Naive B cell (primary cell): Measurements from ENCODE around the gene CD79A. TPM values are rescaled to one million over a fixed set of nuclear protein-coding genes. Genes with fewer than 3 reads are reported as not detected.
A peak's percentile ranks its signal among the peaks of the same experiment; 100 is the strongest.

Source experiments
- ATAC-seq, 2 donors: fragments of 150-1000 bp; cut with Tn5 transposase; 2 replicates each; pipeline ENCODE4 v1.10.0; 2021; ENCODE audit warnings: low read depth in 2 of 2, mild to moderate bottlenecking in 2 of 2, moderate library complexity in 2 of 2
- DNase-seq: peaks from one replicate; pipeline ENCODE4 v3.0.0; 2022
- H3K27ac Mint-ChIP-seq, 6 donors: one replicate each; pipeline ENCODE4 v1.8.0; 2020 to 2022; ENCODE audit warnings: mild to moderate bottlenecking in 6 of 6, mixed read lengths in 6 of 6, moderate library complexity in 5 of 6, inconsistent platforms in 2 of 6
- H3K27me3 Mint-ChIP-seq, 3 donors: one replicate each; pipeline ENCODE4 v1.8.0; 2021 to 2022; ENCODE audit warnings: mixed read lengths in 3 of 3, mild to moderate bottlenecking in 1 of 3
- H3K36me3 Mint-ChIP-seq, 2 donors: one replicate each; pipeline ENCODE4 v1.8.0; 2020 to 2022; ENCODE audit warnings: mixed read lengths in 2 of 2, inconsistent platforms in 1 of 2, mild to moderate bottlenecking in 1 of 2
- H3K4me1 Mint-ChIP-seq, 3 donors: one replicate each; pipeline ENCODE4 v1.8.0; 2020 to 2022; ENCODE audit warnings: mixed read lengths in 3 of 3, inconsistent platforms in 1 of 3, mild to moderate bottlenecking in 1 of 3, moderate library complexity in 1 of 3
- H3K4me3 Mint-ChIP-seq, 8 donors: one replicate each; pipeline ENCODE4 v1.8.0; 2020 to 2022; ENCODE audit warnings: mild to moderate bottlenecking in 8 of 8, mixed read lengths in 8 of 8, moderate library complexity in 8 of 8, inconsistent platforms in 2 of 8
- H3K9me3 Mint-ChIP-seq, 7 donors: one replicate each; pipeline ENCODE4 v1.8.0; 2020 to 2022; ENCODE audit warnings: mixed read lengths in 7 of 7, mild to moderate bottlenecking in 5 of 7, inconsistent platforms in 2 of 7, moderate library complexity in 1 of 7
- polyA plus RNA-seq, 6 donors: library from polyadenylated mRNA; unstranded; fragments of 300-500 nt; fragmentation: Illumina TruSeq; gene quantifications; one replicate each; pipeline ENCODE4 v1.2.3, GENCODE V29; 2021; ENCODE audit warnings: low read depth in 6 of 6

Gene CD79A
- polyA plus RNA-seq, 6 donors from 2014 or later = 3,426 to 4,601 (median 4,008) TPM

DNA sequence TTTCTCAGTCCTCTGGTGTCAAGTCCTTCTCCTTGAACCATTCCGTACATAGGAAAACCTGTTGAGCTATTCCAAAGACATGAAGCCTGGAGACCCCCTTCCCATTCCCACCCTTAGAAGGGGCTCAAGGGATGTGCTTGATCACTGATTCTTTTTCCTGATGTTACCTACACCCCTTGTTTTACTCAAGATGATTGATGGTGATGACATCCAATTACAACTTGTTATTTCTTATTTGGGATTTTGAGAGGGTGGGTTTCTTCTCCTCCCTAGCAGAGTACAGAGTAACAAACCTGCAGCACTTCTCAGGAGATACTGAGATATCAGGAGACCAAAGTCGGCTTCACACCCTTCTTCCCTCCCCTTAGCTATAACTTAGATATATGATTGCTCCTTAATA, 23.7 kb upstream of the CD79A start:
- ATAC-seq = no peak
- H3K9me3 Mint-ChIP-seq = no peaks in the 10 kb centered on the region

DNA sequence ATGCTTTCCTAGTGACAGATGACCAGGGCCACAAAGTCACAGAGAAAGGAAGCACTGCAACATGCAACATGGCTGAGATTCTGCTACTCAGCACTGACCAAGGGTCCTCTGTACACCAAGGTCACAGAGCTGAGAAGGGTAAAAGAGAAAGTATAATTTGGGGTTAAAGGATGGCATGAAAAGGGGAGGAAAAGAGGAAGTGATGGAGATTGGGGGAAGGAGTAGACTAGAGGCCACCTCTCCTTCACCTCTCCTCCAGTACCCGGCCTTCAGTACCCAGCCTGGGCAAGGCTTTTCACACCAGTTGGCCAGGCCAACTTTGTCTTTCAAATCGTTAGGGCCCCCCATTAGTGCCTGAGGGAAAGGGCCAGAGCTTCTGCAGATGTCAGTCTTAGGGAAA, 23.3 kb upstream of the CD79A start:
- Mint-ChIP-seq H3K4me1 (no peaks in the 10 kb centered on the region), H3K27ac (no peak overlapping the region), H3K36me3 (no peaks in the 10 kb centered on the region), H3K4me3 (peak overlapping the region in 1 of 8 donors; percentile 51), H3K27me3 (peaks cover 4 to 21% (median 10%) of the 10 kb centered on the region in 3 donors), H3K9me3 (no peaks in the 10 kb centered on the region)
- no peak for DNase-seq
- ATAC-seq = peak in 1 of 2 donors; percentile 20

More for the DNA sequence above, 23.7 kb upstream of the CD79A start:
- peaks cover 4 to 23% (median 10%) of the 10 kb centered on the region in 3 donors for H3K27me3 Mint-ChIP-seq
- H3K4me3 Mint-ChIP-seq = peak overlapping the region in 1 of 8 donors; percentile 51
- DNase-seq = no peak
- no peak overlapping the region for H3K27ac Mint-ChIP-seq
- no peaks in the 10 kb centered on the region for H3K36me3 Mint-ChIP-seq
- no peaks in the 10 kb centered on the region for H3K4me1 Mint-ChIP-seq

DNA sequence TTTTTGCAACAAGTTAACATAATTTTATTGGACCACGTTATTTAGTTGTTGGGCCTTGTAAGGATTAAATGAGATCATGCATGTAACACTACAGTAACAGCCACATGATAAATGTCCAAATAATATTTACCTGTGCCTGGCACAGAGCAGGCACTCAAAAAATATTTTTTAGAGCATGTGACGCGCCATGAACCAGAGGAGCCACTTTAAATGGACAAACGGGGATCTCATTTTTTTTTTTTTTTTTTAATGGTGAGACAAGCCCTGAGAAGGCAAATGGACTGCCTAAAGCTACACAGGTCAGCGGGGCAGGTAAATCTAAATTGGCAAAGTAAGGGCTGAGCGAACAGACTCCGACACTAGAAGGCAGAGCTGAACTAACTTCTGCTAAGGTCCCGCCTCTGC, 17.9 kb upstream of the CD79A start:
- no peaks in the 10 kb centered on the region for H3K27me3 Mint-ChIP-seq
- no peaks in the 10 kb centered on the region for H3K9me3 Mint-ChIP-seq
- ATAC-seq (no peak), DNase-seq (no peak)
- peak overlapping the region; percentile 85 to 99 (median 94) for H3K4me3 Mint-ChIP-seq
- H3K36me3 Mint-ChIP-seq = peaks cover 3 to 11% of the 10 kb centered on the region in 2 donors
- H3K4me1 Mint-ChIP-seq = peaks cover 29 to 48% (median 39%) of the 10 kb centered on the region in 3 donors
- peak overlapping the region in 5 of 6 donors; percentile 92 to 98 (median 97) for H3K27ac Mint-ChIP-seq

DNA sequence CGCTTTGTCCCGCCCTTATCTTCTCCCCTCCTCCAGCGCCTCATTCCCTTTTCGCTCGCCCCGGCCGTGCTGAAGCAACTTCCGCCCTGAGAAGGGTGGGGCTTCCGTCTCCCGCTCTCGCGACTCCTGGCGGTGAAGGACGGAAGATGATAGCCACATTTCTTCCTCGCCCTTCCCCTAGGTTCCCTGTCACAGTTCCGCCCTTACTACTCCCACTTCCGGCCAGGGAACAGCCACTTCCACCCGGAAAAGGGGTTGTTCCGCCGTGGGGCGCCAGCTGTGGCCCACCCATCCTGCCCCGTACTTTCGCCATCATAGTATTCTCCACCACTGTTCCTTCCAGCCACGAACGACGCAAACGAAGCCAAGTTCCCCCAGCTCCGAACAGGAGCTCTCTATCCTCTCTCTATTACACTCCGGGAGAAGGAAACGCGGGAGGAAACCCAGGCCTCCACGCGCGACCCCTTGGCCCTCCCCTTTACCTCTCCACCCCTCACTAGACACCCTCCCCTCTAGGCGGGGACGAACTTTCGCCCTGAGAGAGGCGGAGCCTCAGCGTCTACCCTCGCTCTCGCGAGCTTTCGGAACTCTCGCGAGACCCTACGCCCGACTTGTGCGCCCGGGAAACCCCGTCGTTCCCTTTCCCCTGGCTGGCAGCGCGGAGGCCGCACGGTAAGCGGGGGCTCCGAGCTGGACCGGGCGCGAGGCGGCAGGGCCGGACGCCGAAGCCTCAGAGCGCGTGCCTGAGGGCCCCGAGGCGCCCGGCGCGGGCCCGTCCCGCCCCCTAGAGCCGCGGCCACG, 17.3 kb upstream of the CD79A start, which contains the start of gene RPS19:
Gene RPS19 (plus strand): TSS at position 638 of the 801 bp plus-strand sequence. CDS start 520 bp downstream, outside the sequence.
- peak; percentile 98 for DNase-seq
- peak; percentile 82 for ATAC-seq
- H3K9me3 Mint-ChIP-seq = no peaks in the 10 kb centered on the region
- H3K4me3 Mint-ChIP-seq = peak within 1 kb of the TSS; percentile 85 to 99 (median 94)
- peaks cover 31 to 54% (median 44%) of the 10 kb centered on the region in 3 donors for H3K4me1 Mint-ChIP-seq
- peak within 1 kb of the TSS; percentile 92 to 99 (median 98) for H3K27ac Mint-ChIP-seq
- H3K36me3 Mint-ChIP-seq = peaks cover 4 to 14% of the 10 kb centered on the region in 2 donors
- no peaks in the 10 kb centered on the region for H3K27me3 Mint-ChIP-seq

DNA sequence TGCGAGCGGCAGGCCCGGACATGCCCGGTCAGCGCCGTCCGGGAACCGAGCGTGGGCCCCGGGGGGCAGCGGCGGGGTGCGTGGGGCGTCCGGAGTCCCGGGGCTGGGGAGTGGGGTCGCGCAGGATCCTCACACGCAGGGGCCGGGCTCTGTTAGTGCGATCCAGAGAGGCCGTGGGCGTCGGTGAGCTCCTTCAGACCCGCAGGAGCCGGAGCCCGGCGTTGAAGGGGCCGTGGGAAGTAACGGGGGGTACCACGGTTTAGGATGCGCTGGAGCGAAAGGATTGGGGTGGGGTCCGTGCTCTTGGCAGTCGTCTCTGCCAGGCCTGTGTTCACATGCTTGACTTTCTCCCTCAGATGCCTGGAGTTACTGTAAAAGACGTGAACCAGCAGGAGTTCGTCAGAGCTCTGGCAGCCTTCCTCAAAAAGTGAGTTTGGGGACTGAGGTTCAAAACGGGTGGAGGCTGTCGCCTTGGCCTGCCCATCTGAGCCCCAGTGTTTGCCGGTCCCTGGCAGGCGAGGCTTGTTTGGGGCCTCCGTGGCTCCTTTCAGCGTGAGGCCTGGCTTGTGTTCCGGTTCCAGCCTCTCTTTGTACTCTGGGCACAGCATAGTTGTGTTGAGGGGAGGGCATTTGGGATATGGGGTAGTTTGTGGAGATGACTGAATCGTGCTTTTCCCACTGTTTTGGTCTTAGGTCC, 16.5 kb upstream of the CD79A start:
- ATAC-seq (no peak), DNase-seq (no peak)
- Mint-ChIP-seq H3K27me3 (no peaks in the 10 kb centered on the region), H3K27ac (peak overlapping the region; percentile 85 to 98 (median 94)), H3K36me3 (peaks cover 4 to 14% of the 10 kb centered on the region in 2 donors), H3K4me1 (peaks cover 31 to 58% (median 44%) of the 10 kb centered on the region in 3 donors), H3K4me3 (peak overlapping the region; percentile 85 to 99 (median 92)), H3K9me3 (no peaks in the 10 kb centered on the region)

DNA sequence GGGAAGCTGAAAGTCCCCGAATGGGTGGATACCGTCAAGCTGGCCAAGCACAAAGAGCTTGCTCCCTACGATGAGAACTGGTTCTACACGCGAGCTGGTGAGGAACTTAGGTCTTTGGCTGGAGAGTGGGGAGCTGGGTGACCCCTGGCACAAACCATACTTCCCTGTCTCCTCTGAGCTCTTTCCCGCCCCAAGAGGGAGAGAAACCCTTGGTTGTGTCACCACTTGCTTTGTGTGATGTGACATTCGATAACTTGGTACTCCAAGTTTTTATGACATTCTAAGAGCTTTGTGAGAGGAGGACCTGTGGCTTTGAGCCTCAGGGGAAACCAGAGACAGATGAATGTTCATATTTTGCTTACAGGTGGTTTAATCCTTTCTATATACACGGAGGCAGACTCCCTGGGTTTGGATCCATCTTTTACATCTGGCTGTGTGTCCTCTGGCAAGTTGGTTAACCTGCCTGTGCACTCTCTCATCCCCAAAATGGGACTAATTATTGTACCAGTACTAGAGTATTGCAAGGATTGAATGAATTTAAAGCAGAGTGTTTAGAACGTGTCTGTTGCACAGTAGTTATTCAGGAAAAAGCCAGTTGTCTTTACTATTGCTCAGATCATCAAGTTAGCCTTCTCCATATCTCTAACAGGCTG, 15.8 kb upstream of the CD79A start:
- Mint-ChIP-seq H3K9me3 (no peaks in the 10 kb centered on the region), H3K36me3 (peaks cover 4 to 14% of the 10 kb centered on the region in 2 donors), H3K4me1 (peaks cover 32 to 64% (median 46%) of the 10 kb centered on the region in 3 donors), H3K27ac (peak overlapping the region in 5 of 6 donors; percentile 85 to 98 (median 95)), H3K27me3 (no peaks in the 10 kb centered on the region), H3K4me3 (peak overlapping the region; percentile 85 to 99 (median 92))
- ATAC-seq (no peak), DNase-seq (no peak)

DNA sequence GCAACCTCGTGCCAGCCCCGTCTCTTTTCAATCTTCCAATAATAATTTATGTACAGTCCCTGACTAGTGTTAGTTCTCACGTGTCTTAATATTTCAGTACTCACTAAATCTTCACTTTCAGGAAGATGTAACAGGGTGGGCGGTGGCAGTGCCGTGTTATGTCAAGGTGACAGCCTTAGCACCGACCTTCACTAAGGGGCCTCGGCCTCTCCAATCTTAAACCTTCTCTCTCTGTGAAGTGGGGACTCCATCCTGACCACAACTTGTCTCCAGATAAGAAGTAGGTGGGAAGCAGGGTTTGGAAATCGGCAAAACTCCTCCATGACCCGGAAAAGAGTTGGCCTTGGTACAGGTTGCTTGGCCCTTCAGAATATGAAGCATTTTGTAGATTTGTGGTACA, 15.2 kb upstream of the CD79A start:
- ATAC-seq (no peak), DNase-seq (no peak)
- Mint-ChIP-seq H3K9me3 (no peaks in the 10 kb centered on the region), H3K4me1 (peaks cover 34 to 70% (median 50%) of the 10 kb centered on the region in 3 donors), H3K27me3 (no peaks in the 10 kb centered on the region), H3K36me3 (peaks cover 4 to 14% of the 10 kb centered on the region in 2 donors), H3K4me3 (peak overlapping the region; percentile 85 to 99 (median 92)), H3K27ac (peak overlapping the region in 3 of 6 donors; percentile 88 to 95 (median 92))

DNA sequence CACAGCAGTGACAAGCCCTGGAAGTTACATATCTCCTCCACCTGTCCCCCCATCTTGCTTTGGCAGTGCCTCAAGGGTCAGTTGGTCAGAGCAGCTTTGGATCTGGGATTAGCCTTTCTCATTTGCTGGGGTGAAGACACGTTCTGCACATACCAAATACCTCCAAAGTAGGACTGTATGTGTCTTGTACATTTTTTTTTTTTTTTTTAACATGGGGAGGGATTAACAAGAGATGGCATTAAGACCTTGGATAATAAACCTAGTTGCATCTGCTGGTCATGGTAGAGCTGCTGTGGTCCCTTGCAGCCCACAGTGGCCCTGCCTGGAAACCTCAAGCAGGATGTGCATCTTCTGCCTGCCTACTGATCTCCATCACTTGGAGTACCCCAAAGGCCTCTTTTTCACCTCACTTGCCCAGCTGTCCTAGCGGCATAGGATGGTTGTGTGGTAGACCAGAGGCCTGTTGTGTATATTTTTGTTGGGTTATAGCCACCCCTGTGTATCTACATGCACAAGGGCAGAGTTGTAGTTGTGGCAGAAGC, 14.6 kb upstream of the CD79A start:
- H3K9me3 Mint-ChIP-seq = no peaks in the 10 kb centered on the region
- ATAC-seq = no peak
- no peak for DNase-seq
- H3K4me1 Mint-ChIP-seq = peaks cover 34 to 74% (median 50%) of the 10 kb centered on the region in 3 donors
- peak overlapping the region in 4 of 6 donors; percentile 18 to 92 (median 44) for H3K27ac Mint-ChIP-seq
- peaks cover 4 to 14% of the 10 kb centered on the region in 2 donors for H3K36me3 Mint-ChIP-seq
- peak overlapping the region in 7 of 8 donors; percentile 61 to 99 (median 88) for H3K4me3 Mint-ChIP-seq
- no peaks in the 10 kb centered on the region for H3K27me3 Mint-ChIP-seq

DNA sequence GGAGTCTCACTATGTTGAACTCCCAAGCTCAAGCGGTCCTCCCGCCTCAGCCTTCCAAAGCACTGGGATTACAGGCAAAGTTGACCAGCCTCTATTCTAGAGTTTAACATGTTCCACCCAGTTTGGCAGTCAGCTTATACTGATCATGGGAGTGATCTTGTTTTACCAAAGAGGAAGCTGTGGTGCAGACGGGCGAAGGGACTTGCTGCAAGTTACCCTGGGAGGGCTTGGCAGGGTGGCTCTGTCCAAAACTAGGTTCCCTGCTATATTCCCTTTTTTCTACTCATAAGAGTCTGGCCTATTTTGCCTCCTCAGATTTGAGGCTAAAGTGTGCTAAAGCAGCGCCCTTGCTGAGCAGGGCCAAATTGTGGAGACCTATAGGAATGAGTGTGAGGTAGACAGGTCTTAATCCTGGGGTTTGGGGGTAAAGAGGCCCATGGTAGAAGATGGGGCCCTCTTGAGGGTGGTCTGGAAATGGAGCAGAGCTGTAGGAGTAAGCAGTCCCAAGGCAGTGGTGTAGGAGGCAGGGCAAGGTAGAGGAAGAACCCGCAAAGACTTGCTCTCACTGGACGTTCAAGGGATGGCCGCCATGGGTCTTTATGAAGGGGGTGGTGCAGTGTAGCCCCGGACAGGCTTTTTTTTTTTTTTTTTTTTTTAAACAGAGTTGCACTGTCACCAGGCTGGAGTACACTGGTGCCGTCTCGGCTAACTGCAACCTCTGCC, 13.7 kb upstream of the CD79A start:
- H3K27ac Mint-ChIP-seq = peak overlapping the region in 5 of 6 donors; percentile 38 to 88 (median 78)
- no peaks in the 10 kb centered on the region for H3K27me3 Mint-ChIP-seq
- H3K9me3 Mint-ChIP-seq = no peaks in the 10 kb centered on the region
- no peak for ATAC-seq
- H3K4me1 Mint-ChIP-seq = peaks cover 41 to 81% (median 58%) of the 10 kb centered on the region in 3 donors
- H3K36me3 Mint-ChIP-seq = peaks cover 4 to 22% of the 10 kb centered on the region in 2 donors
- no peak for DNase-seq
- peak overlapping the region in 4 of 8 donors; percentile 12 to 88 (median 49) for H3K4me3 Mint-ChIP-seq

DNA sequence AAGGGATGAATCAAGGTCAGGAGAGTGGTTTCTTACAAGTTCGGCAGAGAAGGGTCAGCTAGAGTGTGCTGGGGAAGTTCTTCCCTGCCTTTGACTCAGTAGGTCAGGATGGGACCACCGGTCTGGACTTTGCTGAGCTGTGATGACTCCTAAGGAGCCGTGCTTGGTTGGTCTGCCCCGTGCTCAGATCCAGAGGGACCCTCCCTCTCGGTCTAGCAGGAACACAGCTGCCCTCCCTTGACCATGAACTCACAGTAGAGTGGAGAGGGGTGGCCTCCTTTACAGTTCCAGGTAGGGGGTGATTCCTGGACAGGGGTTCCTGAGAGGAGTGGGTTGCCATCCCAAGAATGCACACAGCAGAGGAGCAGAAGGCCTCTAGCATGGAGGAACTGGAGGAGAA, 12.7 kb upstream of the CD79A start:
- peaks cover 41 to 81% (median 59%) of the 10 kb centered on the region in 3 donors for H3K4me1 Mint-ChIP-seq
- H3K27me3 Mint-ChIP-seq = no peaks in the 10 kb centered on the region
- H3K9me3 Mint-ChIP-seq = no peaks in the 10 kb centered on the region
- no peak for DNase-seq
- no peak for ATAC-seq
- peak overlapping the region in 1 of 8 donors; percentile 45 for H3K4me3 Mint-ChIP-seq
- H3K27ac Mint-ChIP-seq = peak overlapping the region in 2 of 6 donors; percentile 50 to 58
- H3K36me3 Mint-ChIP-seq = peaks cover 4 to 22% of the 10 kb centered on the region in 2 donors

DNA sequence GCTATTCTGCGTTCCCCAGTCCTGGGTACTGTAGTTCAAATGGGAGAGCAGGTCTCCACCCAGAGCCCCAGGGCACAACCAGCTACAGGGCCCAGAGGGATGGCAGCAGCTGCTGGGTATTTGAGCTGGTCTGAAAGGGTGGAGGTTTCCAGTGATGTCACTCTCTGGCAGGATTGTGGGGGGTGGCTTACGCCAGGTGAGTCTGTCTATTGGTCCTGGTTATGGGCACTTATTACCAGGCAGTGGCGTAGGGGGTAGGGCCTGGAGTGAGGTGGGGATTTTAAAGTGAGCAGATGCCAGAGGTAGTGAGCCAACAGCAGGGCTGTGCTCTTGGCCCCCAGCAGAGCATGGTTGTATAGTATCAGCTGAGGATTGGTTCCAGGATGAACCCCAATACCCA, 10.8 kb upstream of the CD79A start:
- Mint-ChIP-seq H3K4me3 (peak overlapping the region in 3 of 8 donors; percentile 32 to 61 (median 58)), H3K9me3 (no peaks in the 10 kb centered on the region), H3K36me3 (peaks cover 8 to 22% of the 10 kb centered on the region in 2 donors), H3K27ac (peak overlapping the region in 3 of 6 donors; percentile 58 to 85 (median 66)), H3K4me1 (peaks cover 46 to 84% (median 63%) of the 10 kb centered on the region in 3 donors), H3K27me3 (no peaks in the 10 kb centered on the region)
- ATAC-seq (no peak), DNase-seq (no peak)
